GM12878 (cell line): Measurements from ENCODE around the gene C10orf143. TPM values are rescaled to one million over a fixed set of nuclear protein-coding genes. Genes with fewer than 3 reads are reported as not detected.

Experiments
- CBX5 ChIP-seq: sonication (generic); IDR thresholded peaks from 2 replicates; pipeline ENCODE4 v1.6.1; 2016; ENCODE audit warnings: low read depth, moderate library complexity, mild to moderate bottlenecking, inconsistent platforms
- CHD2 ChIP-seq: IDR thresholded peaks from 2 replicates; pipeline ENCODE4 v1.6.1; 2011; ENCODE audit warnings: low read depth, low read length, improper control_type of control experiment, borderline replicate concordance
- E2F8 ChIP-seq: fragments of 450-650 bp; IDR thresholded peaks from 2 replicates; pipeline ENCODE4 v1.6.1; 2018; ENCODE audit warnings: mild to moderate bottlenecking, low read depth, moderate library complexity; ENCODE audit not compliant: partially characterized antibody
- E4F1 ChIP-seq: fragments of 450-650 bp; IDR thresholded peaks from 2 replicates; pipeline ENCODE4 v1.6.1; 2018; ENCODE audit warnings: borderline replicate concordance, mild to moderate bottlenecking; ENCODE audit not compliant: partially characterized antibody
- HSF1 ChIP-seq: fragments of 150-350 bp; IDR thresholded peaks from 2 replicates; pipeline ENCODE4 v1.6.1; 2014; ENCODE audit warnings: mild to moderate bottlenecking, low read depth, low read length
- IRF5 ChIP-seq: fragments of 450-650 bp; IDR thresholded peaks from 2 replicates; pipeline ENCODE4 v1.6.1; 2017; ENCODE audit warnings: borderline replicate concordance
- JUND ChIP-seq: IDR thresholded peaks from 2 replicates; pipeline ENCODE4 v1.6.1; 2012; ENCODE audit warnings: low read depth, mild to moderate bottlenecking, low read length, improper control_type of control experiment, moderate library complexity
- MAX ChIP-seq: IDR thresholded peaks from 2 replicates; pipeline ENCODE4 v1.6.1; 2012; ENCODE audit warnings: low read depth, low read length, improper control_type of control experiment
- MYC ChIP-seq: IDR thresholded peaks from 2 replicates; pipeline ENCODE4 v1.6.1; 2011; ENCODE audit warnings: mild to moderate bottlenecking, low read length, moderate library complexity, inconsistent platforms; ENCODE audit not compliant: insufficient read depth, insufficient replicate concordance, insufficient read length, severe bottlenecking
- NFYA ChIP-seq: IDR thresholded peaks from 2 replicates; pipeline ENCODE4 v1.6.1; 2011; ENCODE audit warnings: low read depth, mild to moderate bottlenecking, low read length, improper control_type of control experiment, borderline replicate concordance
- NR2F1 ChIP-seq: fragments of 450-650 bp; conservative IDR thresholded peaks from 2 replicates; pipeline ENCODE4 v1.6.1; 2017; ENCODE audit warnings: mild to moderate bottlenecking
- PKNOX1 ChIP-seq: fragments of 450-650 bp; IDR thresholded peaks from 2 replicates; pipeline ENCODE4 v1.6.1; 2016; ENCODE audit warnings: mild to moderate bottlenecking
- POU2F2 ChIP-seq: IDR thresholded peaks from 3 replicates; pipeline ENCODE4 v1.6.1; 2011; ENCODE audit warnings: low read depth, mild to moderate bottlenecking, low read length, borderline replicate concordance
- RB1 ChIP-seq: fragments of 450-650 bp; formaldehyde crosslinking; IDR thresholded peaks from 2 replicates; pipeline ENCODE4 v1.6.1; 2017; ENCODE audit warnings: mild to moderate bottlenecking, borderline replicate concordance
- SREBF2 ChIP-seq: IDR thresholded peaks from 2 replicates; pipeline ENCODE4 v1.6.1; 2012; ENCODE audit warnings: mild to moderate bottlenecking, low read length
- SUZ12 ChIP-seq: fragments of 200-600 bp; sonication (generic); IDR thresholded peaks from one replicate; pipeline ENCODE4 v1.6.1; 2018; ENCODE audit warnings: antibody characterized with exemption, mild to moderate bottlenecking; ENCODE audit not compliant: unreplicated experiment
- TCF7 ChIP-seq: IDR thresholded peaks from 2 replicates; pipeline ENCODE4 v1.6.1; 2014; ENCODE audit warnings: antibody characterized with exemption, borderline replicate concordance
- ZNF384 ChIP-seq: IDR thresholded peaks from 2 replicates; pipeline ENCODE4 v1.6.1; 2012; ENCODE audit warnings: low read depth, mild to moderate bottlenecking, low read length, improper control_type of control experiment, borderline replicate concordance
- ZNF622 ChIP-seq: fragments of 450-650 bp; IDR thresholded peaks from 2 replicates; pipeline ENCODE4 v1.6.1; 2017; ENCODE audit warnings: mild to moderate bottlenecking, inconsistent platforms
- polyA plus RNA-seq, 11 experiments: library from polyadenylated mRNA; depleted of rRNA in 4 of 11; unstranded in 6 of 11; stranded (reverse) in 5 of 11; fragments of >200 nt; fragmentation: Nextera tagmentation in 4 of 11; fragmentation: Illumina TruSeq in 1 of 11; extraction: Ambion mirVana in 4 of 11; extraction: Trizol in 1 of 11; gene quantifications; 1 replicate in 1 of 11; 2 replicates in 10 of 11; pipeline versions ENCODE4 v1.2.1 to v1.2.3, GENCODE V29; 2011 to 2016; ENCODE audit warnings: inconsistent platforms in 2 of 11, missing spikeins in 2 of 11, low read depth in 1 of 11
- total RNA-seq, 4 experiments: library from RNA; depleted of rRNA in 3 of 4; stranded (reverse); fragments of >200 nt in 3 of 4; fragmentation: Illumina TruSeq in 1 of 4; extraction: Trizol in 1 of 4; gene quantifications; 2 replicates each; pipeline versions ENCODE4 v1.2.1 to v1.2.3, GENCODE V29; 2013 to 2021

Gene C10orf143
- total and polyA plus RNA-seq, 10 of the 15 experiments (the other 5 are each of a cell fraction or from before 2014, with no cell fraction given) = 0.64 to 7.9 (median 2.6) TPM

GRCh38 chr10:130111113-130111851, 652 bp upstream of the C10orf143 start (continued):
- peak; percentile 67 for TF ChIP-seq E4F1
- no peak for TF ChIP-seq SREBF2
- TF ChIP-seq POU2F2 = 0 out of 3 replicates have a peak, but pooled peaks have one; percentile 5
- TF ChIP-seq E2F8 = no peak
- peak; percentile 81; the same call in 1 of the 2 replicates for TF ChIP-seq NFYA
- TF ChIP-seq SUZ12 = no peak
- TF ChIP-seq RB1 = peak; percentile 45; the same call in 1 of the 2 replicates
- no peak for TF ChIP-seq JUND
- TF ChIP-seq MAX = no peak; the same call in none of the 2 replicates
- no peak for TF ChIP-seq ZNF622
- no peak for TF ChIP-seq ZNF384
- TF ChIP-seq CBX5 = 0 out of 2 replicates have a peak, but pooled peaks have one; percentile 10
- TF ChIP-seq HSF1 = no peak
- TF ChIP-seq TCF7 = no peak
- TF ChIP-seq CHD2 = peak; percentile 92
- peak; percentile 42 for TF ChIP-seq NR2F1
- TF ChIP-seq MYC = no peak
- TF ChIP-seq IRF5 = no peak; the same call in 1 of the 2 replicates
- TF ChIP-seq PKNOX1 = peak; percentile 97
